Fibroblast of skin of scalp (primary cell): ENCODE data around the gene DCTN5. TPM values are rescaled to one million over a fixed set of nuclear protein-coding genes. Genes with fewer than 3 reads are reported as not detected.
"Not testable (repeated sequence)": the region's sequence is repeated elsewhere in the genome, so short reads cannot be mapped to it uniquely, and the experiment has no call there.

Source experiments
- DNase-seq: peaks from one replicate; pipeline ENCODE4 v3.0.0-alpha.2; 2013
- polyA plus RNA-seq, 2 experiments: library from polyadenylated mRNA; unstranded; fragments of 120-200 nt; gene quantifications; one replicate each; pipeline ENCODE4 v1.2.1, GENCODE V29; 2013; ENCODE audit not compliant: insufficient read length in 2 of 2

The DCTN5 gene
- polyA plus RNA-seq (2013, experiment 1 of 2; ENCODE audit: insufficient read length): 54.6 TPM
- polyA plus RNA-seq (2013, experiment 2 of 2; ENCODE audit: insufficient read length): 54.5 TPM

GRCh38 chr16:23640931-23641765 is at the start of gene DCTN5, which contains the start of gene PALB2:
TSS of gene DCTN5 (plus strand) at chr16:23641466. CDS start at chr16:23641543, 77 bp downstream.
TSS of gene PALB2 (minus strand) at chr16:23641310. CDS start at chr16:23641157, 153 bp downstream.
- peak; percentile 93 for DNase-seq

DNA sequence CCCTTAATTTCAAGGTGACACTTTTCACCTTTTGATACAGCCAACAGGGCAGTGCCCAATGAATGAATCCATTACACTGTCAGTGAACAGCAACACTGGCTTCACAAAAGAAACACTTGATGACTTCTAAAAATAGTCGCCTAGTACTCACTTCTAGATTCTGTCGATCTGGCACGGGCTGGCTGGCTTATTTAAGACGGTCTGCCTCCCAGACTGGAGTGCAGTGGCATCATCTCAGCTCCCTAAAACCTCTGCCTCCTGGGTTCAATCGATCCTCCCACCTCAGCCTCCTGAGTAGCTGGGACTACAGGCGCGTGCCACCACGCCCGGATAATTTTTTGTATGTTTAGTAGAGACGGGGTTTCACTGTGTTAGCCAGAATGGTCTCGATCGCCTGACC is 47.1 kb upstream of the DCTN5 start:
- no peak for DNase-seq

DNA sequence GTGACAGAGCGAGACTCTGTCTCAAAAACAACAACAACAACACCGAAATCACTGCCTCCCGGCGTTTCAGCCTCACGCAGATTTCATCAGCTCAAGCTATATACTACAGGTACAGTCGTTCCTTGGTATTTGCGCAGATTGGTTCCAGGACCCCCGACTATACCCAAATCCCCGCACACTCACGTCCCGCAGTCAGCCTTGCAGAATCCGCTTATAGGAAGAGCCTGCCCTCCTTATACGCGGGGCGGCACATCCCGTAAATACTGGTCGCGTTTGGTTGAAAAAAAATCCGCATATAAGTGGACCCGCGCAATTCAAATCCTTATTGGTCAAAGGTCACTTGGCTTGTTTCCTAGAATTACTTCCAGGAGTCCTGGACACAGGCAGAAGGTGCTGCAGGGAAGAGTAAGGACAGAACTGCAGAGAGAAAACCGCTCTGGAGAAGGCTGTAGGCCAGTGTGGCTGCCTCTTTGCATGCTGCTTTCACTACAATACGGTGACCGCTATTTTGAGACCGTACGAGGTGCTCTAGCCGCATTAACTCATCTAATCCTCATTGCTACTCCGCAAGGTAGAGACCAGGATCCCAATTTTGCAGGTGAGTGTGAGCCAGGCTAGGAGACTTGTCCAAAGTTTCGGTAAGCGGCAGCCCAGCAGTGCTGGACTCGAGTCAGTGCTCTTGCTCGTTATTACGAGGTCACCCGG is 45.9 kb upstream of the DCTN5 start:
- no peak for DNase-seq

DNA sequence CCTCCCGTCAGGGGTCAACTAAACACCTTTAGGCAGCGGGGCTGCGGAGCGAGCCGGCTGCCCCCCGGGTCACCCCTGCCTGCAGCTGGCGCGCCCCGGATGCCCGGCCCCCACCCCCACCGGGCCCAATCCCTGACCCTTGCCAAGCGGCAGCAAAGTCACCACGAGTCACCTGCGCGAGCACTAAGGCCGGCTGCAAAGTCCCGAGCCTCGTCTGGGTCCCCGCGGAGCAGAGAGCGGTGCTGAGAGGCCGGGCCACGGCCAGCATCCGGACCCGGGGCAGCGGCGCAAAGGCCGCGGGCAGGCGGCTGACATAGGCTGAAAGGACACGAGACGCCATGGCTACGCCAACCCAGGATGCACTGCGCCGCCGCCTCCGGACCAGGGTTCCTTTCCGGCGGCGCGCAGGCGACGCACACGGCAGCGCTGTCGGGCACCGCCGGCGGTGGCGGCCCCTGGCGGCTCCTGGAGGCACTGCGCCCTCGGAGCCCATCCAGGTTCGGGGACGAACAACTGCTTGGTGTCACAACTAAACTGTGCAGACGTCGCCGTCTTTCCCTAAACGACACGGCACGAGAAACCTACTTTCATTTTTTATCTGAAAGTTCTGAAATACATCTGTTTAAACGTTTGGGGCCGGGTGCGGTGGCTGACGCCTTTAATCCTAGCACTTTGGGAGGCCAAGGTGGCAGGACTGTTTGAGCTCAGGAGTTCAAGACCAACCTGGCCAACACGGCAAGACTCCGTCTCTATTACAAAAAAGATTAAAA is 45.1 kb upstream of the DCTN5 start, which contains the start of gene NDUFAB1:
Gene NDUFAB1, minus strand, starts transcription at position 366 of the 770 bp plus-strand sequence. Its CDS starts 26 bp downstream, at position 340.
- peak; percentile 88 for DNase-seq

GRCh38 chr16:23597003-23597756 is 44.1 kb upstream of the DCTN5 start:
- DNase-seq: no peak

- peak; percentile 9 for DNase-seq
These were observed 33.5 kb upstream of the DCTN5 start for GRCh38 chr16:23607726-23608125.

GRCh38 chr16:23608194-23608593 is 33.1 kb upstream of the DCTN5 start:
- DNase-seq: peak; percentile 11

DNA sequence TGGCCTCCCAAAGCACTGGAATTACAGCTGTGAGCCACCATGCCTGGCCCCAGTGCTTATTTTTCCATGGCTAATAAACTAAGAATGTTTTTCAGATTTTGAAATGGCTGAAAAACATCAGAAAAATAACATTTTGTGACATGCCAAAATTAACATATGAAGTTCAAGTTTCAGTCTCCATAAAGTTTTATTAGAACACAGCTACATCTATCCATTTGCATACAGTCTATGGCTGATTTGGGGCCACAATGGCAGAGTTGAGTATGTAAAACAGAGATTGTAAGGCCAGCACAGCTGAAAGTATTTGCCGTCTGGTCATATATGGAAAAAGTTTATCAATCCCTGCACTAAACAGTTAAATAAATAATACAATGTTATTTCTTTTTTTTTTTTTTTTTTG is 31.3 kb upstream of the DCTN5 start:
- DNase-seq: no peak

- not testable (repeated sequence) for DNase-seq
These were observed 30.4 kb upstream of the DCTN5 start for GRCh38 chr16:23610905-23611304.

- no peak for DNase-seq
These were observed 29.3 kb upstream of the DCTN5 start for GRCh38 chr16:23611936-23612335.

DNA sequence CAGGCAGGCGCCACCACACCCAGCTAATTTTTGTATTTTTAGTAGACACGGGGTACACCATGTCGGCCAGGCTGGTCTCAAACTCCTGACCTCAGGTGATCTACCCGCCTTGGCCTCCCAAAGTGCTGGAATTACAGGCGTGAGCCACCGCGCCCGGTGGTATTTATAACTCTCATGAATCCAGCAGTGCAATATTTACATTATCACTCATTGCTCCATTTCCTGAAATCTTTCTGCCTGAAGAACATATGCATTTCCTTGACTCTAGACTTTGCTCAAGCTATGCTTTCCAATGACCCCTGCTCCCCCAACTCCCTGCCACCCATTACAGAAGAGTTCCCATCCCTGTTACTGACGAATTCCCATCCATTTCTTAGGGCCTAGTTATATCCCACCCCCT is 25.5 kb upstream of the DCTN5 start:
- DNase-seq: no peak

- DNase-seq: no peak
These were observed 17.2 kb upstream of the DCTN5 start for GRCh38 chr16:23624092-23624491.

GRCh38 chr16:23629516-23629915 is 11.8 kb upstream of the DCTN5 start:
- no peak for DNase-seq

DNA sequence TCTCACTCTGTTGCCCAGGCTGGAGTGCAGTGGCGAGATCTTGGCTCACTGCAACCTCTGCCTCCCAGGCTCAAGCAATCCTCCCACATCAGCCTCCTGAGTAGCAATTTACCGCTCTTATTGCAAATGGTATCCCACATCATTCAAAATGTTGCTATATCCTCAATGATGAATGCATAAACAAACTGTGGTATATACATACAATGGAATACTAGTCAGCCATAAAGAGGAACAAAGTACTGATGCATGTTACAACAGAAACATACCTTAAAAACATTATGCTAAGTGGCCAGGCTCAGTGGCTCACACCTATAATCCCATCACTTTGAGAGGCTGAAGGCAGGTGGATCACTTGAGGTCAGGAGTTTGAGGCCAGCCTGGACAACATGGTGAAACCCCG is 9.4 kb upstream of the DCTN5 start:
- not testable (repeated sequence) for DNase-seq

DNA sequence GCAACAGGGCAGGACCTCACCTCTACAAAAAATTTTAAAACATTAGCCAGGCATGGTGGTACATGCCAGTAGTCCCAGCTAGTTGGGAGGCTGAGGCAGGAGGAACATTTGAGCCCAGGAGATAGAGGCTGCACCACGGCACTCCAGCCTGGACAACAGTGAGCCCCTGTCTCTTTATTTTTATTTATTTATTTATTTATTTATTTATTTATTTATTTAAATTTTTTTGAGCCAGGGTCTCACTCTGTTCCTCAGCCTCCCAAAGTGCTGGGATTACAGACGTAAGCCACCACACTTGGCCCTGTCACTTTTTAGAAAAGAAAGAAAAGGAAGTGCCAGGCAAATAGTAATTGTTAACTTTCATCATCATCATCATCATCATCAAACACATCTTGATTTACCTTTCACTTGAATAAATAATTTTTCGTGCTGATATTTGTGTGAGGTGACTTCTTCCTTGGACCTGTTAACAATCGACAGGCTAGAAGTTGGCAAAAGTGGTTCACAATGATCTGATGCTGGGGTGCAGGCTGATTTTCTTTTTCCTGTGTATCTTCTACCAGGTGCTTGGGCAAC is 6.7 kb upstream of the DCTN5 start:
- no peak for DNase-seq

DNA sequence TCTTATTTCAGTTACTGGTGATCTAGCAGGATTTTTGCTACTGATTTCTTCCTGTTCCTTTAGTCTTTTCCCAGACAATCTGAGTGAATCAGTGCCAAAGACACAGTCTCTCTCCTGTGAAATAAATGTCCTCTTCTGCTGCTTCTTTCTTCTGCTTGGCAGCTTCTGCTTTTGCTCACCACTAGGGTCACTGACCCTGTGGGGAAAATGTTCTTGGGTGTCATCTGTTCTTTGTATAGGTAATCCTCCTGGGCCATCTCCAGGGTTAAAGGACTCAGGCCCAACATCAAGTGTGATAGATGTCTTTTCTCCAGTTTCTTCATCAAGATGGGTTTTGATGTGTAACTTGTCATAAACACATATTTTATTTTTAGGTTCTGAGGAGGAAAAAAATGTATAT is 5.3 kb upstream of the DCTN5 start:
- DNase-seq: no peak

DNA sequence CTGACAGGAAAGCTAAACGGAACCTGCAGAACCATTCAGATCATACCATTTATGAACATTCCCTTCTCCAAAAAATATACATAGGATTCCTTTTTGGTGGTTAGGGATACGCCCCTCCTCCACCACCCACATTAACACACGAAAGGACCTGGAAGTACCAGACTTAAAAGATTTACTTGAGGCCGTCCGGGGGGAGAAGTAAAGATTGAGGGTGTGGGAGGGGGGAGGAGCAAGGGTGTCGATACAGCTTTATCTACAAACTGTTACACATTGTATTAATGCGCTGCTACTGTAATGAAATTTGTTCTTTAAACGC is 693 bp upstream of the DCTN5 start:
- DNase-seq: no peak

DNA sequence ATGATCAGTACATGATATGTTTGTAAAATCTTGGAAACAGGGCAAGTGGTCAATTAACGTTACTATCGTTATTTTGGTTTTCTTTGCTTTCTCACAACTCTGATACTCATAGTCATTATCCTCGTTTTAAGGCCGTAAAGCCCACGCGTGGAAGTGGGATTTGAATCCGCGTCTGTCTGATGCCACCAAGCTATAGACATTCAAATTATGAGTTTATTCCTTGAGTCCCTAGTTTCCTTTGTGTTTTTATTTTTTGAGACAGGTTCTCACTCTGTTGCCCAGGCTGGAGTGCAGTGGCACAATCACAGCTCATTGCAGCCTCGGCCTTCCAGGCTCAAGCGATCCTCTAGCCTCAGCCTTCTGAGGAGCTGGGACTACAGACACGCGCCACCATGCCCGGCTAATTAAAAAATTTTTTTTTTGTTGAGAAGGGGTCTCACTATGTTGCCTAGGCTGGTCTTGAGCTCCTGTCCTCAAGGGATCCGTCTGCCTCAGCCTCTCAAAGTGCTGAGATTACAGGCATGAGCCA is 1.0 kb downstream of the DCTN5 start:
- DNase-seq: no peak

- no peak for DNase-seq
These were observed 9.6 kb downstream of the DCTN5 start for GRCh38 chr16:23650674-23651416.

GRCh38 chr16:23651943-23652468 is 10.7 kb downstream of the DCTN5 start:
- no peak for DNase-seq
